ENCODE results near the gene DIAPH1. TPM values are rescaled to one million over a fixed set of nuclear protein-coding genes. Genes with fewer than 3 reads are reported as not detected.

Gene DIAPH1
- total RNA-seq, result 10 to 100 TPM; 27.7 to 69.4 (median 30.2) TPM

DNA sequence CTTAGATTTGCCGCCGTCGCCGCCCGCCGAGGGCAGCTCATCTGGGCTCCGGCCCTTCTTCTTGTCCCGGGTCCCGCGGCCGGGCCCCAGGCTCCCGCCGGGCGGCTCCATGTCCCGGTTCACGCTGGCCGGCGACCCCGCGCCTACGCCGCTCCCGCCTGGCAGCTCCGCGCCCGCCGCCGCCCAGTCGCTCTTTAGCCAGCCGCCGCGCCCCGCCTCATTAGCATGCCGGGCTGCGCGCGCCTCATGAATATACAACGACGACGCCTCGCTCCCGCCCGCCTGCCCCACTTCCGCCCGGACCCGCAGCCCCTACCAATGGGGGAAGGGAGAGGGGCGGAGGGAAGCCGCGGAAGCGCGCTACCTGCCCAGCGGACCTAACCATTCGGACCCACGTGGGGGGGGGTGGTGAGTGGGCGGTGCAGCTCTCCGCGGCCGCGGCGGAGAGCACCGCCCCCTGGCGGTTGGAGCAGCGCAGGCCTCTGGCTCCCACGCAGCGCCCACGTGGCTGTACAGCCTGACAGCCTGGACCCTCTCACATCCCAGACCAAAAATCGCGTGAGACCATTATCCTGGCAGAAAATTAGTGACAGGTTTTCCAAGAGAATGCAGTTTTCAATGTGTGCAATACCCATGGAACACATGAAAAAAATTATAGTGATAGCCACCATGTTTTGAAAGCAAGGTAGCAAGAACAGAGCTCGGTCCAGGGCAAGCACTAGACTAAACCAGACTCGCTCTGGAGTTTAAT, at the start of gene DIAPH1:
DIAPH1 (minus strand) TSS at position 197 of the 751 bp plus-strand sequence; CDS start at position 111, 86 bp downstream.
- intact Hi-C loops (cut with DNase I; ENCODE audit: low total_unique reads), result no loop called here
- no peaks in the 10 kb centered on the region for H3K27me3 ChIP-seq
- peak; percentile 88 for TF ChIP-seq POLR2A (IDR thresholded peaks at IDR 0.05)
- TF ChIP-seq, protein P1, sequence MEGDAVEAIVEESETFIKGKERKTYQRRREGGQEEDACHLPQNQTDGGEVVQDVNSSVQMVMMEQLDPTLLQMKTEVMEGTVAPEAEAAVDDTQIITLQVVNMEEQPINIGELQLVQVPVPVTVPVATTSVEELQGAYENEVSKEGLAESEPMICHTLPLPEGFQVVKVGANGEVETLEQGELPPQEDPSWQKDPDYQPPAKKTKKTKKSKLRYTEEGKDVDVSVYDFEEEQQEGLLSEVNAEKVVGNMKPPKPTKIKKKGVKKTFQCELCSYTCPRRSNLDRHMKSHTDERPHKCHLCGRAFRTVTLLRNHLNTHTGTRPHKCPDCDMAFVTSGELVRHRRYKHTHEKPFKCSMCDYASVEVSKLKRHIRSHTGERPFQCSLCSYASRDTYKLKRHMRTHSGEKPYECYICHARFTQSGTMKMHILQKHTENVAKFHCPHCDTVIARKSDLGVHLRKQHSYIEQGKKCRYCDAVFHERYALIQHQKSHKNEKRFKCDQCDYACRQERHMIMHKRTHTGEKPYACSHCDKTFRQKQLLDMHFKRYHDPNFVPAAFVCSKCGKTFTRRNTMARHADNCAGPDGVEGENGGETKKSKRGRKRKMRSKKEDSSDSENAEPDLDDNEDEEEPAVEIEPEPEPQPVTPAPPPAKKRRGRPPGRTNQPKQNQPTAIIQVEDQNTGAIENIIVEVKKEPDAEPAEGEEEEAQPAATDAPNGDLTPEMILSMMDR (IDR thresholded peaks at IDR 0.05), result peak; percentile 99 to 100 (median 99)
- peaks cover 0 to 7% of the 10 kb centered on the region in 2 donors for H3K4me1 ChIP-seq
- no peaks in the 10 kb centered on the region for H3K36me3 ChIP-seq
- peak; percentile 97 to 98 for DNase-seq
- peak within 1 kb of the TSS; percentile 87 to 93 for H3K27ac ChIP-seq
- H3K4me3 ChIP-seq, result peak within 1 kb of the TSS; percentile 83 to 96
- no peaks in the 10 kb centered on the region for H3K9me3 ChIP-seq

DNA sequence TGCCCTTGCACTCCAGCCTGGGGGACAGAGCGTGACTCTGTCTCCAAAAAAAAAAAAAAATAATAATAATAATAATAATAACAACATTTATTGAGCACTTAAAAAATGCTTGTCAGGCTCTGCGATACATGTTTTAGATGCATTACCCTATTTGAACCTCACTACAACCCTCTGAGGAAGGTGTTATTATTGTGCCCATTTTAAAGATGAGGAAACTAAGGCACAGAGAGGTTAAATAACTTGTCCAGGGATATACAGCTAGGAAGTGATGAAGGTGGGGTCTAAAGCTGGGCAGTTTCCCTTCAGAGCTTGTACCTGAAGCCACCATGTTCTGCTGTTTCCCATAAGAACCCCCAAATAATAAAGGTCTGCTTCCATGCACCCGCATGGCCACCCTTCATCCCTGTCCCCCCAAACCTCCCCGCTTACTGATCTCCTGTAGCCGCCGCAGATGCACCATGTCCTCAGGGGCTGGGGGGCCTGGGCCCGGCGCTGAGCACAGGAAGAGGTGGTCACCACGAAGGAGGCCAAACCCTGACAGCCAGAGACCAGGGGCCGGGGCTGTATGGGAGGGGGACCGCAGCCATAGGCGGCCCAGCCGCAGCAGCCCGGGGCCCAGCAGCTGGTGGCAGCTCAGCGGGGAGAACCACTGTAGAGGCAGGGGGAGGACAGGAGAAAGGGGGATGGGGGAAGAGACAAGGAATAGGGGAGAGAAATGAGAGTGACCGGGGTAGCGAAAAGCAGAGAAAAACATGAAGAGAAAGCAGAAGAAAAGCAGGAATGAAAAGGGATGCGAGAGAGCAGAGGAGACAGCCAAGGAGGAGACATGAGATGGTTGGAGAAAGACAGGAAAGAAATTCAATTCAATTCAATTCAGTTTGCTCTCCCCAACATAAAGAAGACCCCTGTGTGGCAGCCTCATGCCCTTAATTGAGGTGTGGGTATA, 47.5 kb upstream of the DIAPH1 start:
- Histone ChIP-seq H3K27me3 (no peaks in the 10 kb centered on the region), H3K36me3 (no peaks in the 10 kb centered on the region), H3K4me3 (no peak overlapping the region), H3K9me3 (no peaks in the 10 kb centered on the region), H3K4me1 (no peaks in the 10 kb centered on the region), H3K27ac (no peak overlapping the region)
- intact Hi-C loops (cut with DNase I; ENCODE audit: low total_unique reads), result no loop called here
- no peak for DNase-seq
- TF ChIP-seq, protein P1 (IDR thresholded peaks at IDR 0.05), result no peak
- no peak for TF ChIP-seq POLR2A (IDR thresholded peaks at IDR 0.05)

DNA sequence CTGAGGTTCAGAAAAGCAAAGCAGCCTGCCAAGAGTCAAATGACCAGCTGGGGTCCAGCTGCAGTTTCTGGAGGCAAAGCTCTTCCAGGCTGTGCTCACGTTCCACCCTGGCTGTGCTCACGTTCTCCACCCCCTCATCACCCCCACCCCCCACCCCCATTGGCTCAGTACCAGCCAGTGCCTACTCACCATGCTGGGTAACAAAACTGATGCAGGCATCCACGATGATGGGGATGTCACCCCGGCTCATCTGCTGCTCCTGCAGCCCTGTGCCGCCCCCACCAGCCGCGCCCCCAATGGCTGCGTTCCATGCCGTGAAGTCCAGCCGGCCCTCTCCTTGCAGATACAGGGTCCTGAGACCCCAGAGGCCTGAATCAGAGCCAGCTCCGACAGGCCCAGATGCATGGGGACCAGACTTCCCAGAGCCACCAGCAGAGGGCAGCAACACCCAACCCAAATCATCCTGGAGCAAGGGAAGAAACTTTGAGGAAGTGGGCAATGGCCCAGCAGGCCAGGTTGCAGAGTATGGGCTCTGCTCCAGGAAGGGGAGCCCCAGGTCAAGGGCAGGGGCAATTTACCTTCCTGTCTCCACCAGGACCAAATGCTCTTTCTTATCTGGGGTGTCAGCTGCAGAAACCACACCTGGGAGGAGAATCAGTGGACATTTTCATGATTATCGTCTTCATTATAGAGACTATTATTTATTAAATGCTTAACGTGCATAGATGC, 46.1 kb upstream of the DIAPH1 start:
- no peaks in the 10 kb centered on the region for H3K4me1 ChIP-seq
- H3K27me3 ChIP-seq, result no peaks in the 10 kb centered on the region
- intact Hi-C loops (cut with DNase I; ENCODE audit: low total_unique reads), result no loop called here
- no peak overlapping the region for H3K27ac ChIP-seq
- peak; percentile 69 to 73 for DNase-seq
- H3K36me3 ChIP-seq, result no peaks in the 10 kb centered on the region
- no peaks in the 10 kb centered on the region for H3K9me3 ChIP-seq
- TF ChIP-seq POLR2A (IDR thresholded peaks at IDR 0.05), result no peak
- TF ChIP-seq, protein P1 (IDR thresholded peaks at IDR 0.05), result peak; percentile 70 to 88 (median 76)
- no peak overlapping the region for H3K4me3 ChIP-seq

DNA sequence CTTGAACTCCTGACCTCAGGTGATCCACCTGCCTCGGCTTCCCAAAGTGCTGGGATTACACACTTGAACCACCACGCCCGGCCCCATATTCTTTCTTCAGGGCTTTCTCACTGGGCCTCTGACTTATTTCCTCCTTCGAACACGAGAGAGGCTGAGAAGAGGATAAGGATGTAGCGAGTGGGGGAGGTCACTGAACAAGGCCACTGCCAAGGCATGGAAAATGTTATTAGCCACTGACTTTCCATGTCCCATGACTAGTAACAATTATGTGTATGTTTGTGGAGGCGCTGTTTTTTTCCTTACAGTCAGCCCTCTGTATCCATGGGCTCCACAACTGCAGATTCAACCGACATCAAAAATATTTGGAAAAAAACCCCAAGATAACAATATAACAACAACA, 44.7 kb upstream of the DIAPH1 start:
- Histone ChIP-seq H3K4me3 (no peak overlapping the region), H3K36me3 (no peaks in the 10 kb centered on the region), H3K27me3 (no peaks in the 10 kb centered on the region), H3K27ac (no peak overlapping the region), H3K9me3 (no peaks in the 10 kb centered on the region), H3K4me1 (no peaks in the 10 kb centered on the region)
- DNase-seq, result no peak
- intact Hi-C loops (cut with DNase I; ENCODE audit: low total_unique reads), result no loop called here
- no peak for TF ChIP-seq POLR2A (IDR thresholded peaks at IDR 0.05)
- TF ChIP-seq, protein P1 (IDR thresholded peaks at IDR 0.05), result no peak
